HEK293 (cell line): ENCODE measurements around the gene MAPKAPK5.

Source experiments
- CTCF ChIP-seq: fragments of 450-650 bp; formaldehyde crosslinking; IDR thresholded peaks from 2 replicates; pipeline ENCODE4 v1.5.1; 2016; ENCODE audit warnings: missing biosample characterization, missing genetic modification characterization
- GLIS1 ChIP-seq: fragments of 450-650 bp; formaldehyde crosslinking; IDR thresholded peaks from 2 replicates; pipeline ENCODE4 v1.5.1; 2016; ENCODE audit warnings: missing biosample characterization, missing genetic modification characterization
- HOXC10 ChIP-seq: sonication (generic); formaldehyde crosslinking; IDR thresholded peaks from 2 replicates; pipeline ENCODE4 v1.8.1; 2023; ENCODE audit warnings: mild to moderate bottlenecking, missing genetic modification reagents
- REST ChIP-seq: fragments of 450-650 bp; formaldehyde crosslinking; IDR thresholded peaks from 2 replicates; pipeline ENCODE4 v1.5.1; 2016; ENCODE audit warnings: missing biosample characterization, missing genetic modification characterization
- WT1 ChIP-seq: fragments of 450-650 bp; formaldehyde crosslinking; IDR thresholded peaks from 2 replicates; pipeline ENCODE4 v1.5.1; 2016; ENCODE audit warnings: missing biosample characterization, missing genetic modification characterization
- ZBTB10 ChIP-seq: fragments of 450-650 bp; formaldehyde crosslinking; IDR thresholded peaks from 2 replicates; pipeline ENCODE4 v1.5.1; 2016; ENCODE audit warnings: missing biosample characterization, missing genetic modification characterization

- TF ChIP-seq HOXC10 (CRISPR knock-in tag) (no peak), REST (no peak), ZBTB10 (no peak), CTCF (tag by site-specific recombination) (no peak), WT1 (tag by site-specific recombination) (no peak), GLIS1 (tag by site-specific recombination) (no peak)
Observed at GRCh38 chr12:111867531-111867930, 25.5 kb downstream of the MAPKAPK5 start.
